CD14-positive monocyte (primary cell): ENCODE results near the gene LSP1. TPM values are rescaled to one million over a fixed set of nuclear protein-coding genes. Genes with fewer than 3 reads are reported as not detected.
"Not testable (repeated sequence)": the region's sequence is repeated elsewhere in the genome, so short reads cannot be mapped to it uniquely, and the experiment has no call there.

Source experiments
- DNase-seq, 3 donors: peaks; one replicate each; pipeline ENCODE4 v3.0.0-alpha.2; 2011 to 2022
- H2AFZ ChIP-seq: 2 replicates; pipeline ENCODE4 v1.6.0; 2012; ENCODE audit warnings: mild to moderate bottlenecking, low read depth, low read length, inconsistent platforms; ENCODE audit not compliant: insufficient read depth, poor library complexity, severe bottlenecking
- H3K27ac ChIP-seq, 2 donors: 1 replicate in 1 of 2; 2 replicates in 1 of 2; pipeline ENCODE4 v1.5.1; 2012 to 2013; ENCODE audit warnings: low read length in 2 of 2, control low read depth in 1 of 2, inconsistent platforms in 1 of 2, low read depth in 1 of 2, mild to moderate bottlenecking in 1 of 2
- H3K27me3 ChIP-seq, 2 donors: one replicate each; pipeline versions ENCODE4 v1.6.0 to v1.6.1; 2011 to 2013; ENCODE audit warnings: low read length in 2 of 2; ENCODE audit not compliant: control insufficient read depth in 2 of 2, insufficient read depth in 2 of 2
- H3K36me3 ChIP-seq, 2 donors: replicated peaks in 1 of 2; 1 replicate in 1 of 2; 2 replicates in 1 of 2; pipeline versions ENCODE4 v1.5.1 to v1.6.1; 2012 to 2013; ENCODE audit warnings: low read length in 2 of 2, control low read depth in 1 of 2, inconsistent platforms in 1 of 2, mild to moderate bottlenecking in 1 of 2; ENCODE audit not compliant: insufficient read depth in 2 of 2, control insufficient read depth in 1 of 2
- H3K4me1 ChIP-seq, 2 donors: 1 replicate in 1 of 2; 2 replicates in 1 of 2; pipeline versions ENCODE4 v1.5.1 to v1.6.1; 2012 to 2013; ENCODE audit warnings: low read length in 2 of 2, control low read depth in 1 of 2, inconsistent platforms in 1 of 2, mild to moderate bottlenecking in 1 of 2, moderate library complexity in 1 of 2; ENCODE audit not compliant: insufficient read depth in 2 of 2, control insufficient read depth in 1 of 2
- H3K4me2 ChIP-seq: replicated peaks from 2 replicates; pipeline ENCODE3; 2012; ENCODE audit warnings: low read length, moderate library complexity, mild to moderate bottlenecking; ENCODE audit not compliant: poor library complexity, severe bottlenecking; ENCODE audit errors: extremely low read depth
- H3K4me3 ChIP-seq, 3 experiments: fragments of 200-600 bp in 1 of 3; sonication (generic) in 1 of 3; replicated peaks in 1 of 3; 1 replicate in 2 of 3; 2 replicates in 1 of 3; pipeline ENCODE4 v1.5.1; 2011 to 2013; ENCODE audit warnings: low read length in 3 of 3, mild to moderate bottlenecking in 3 of 3, control low read depth in 2 of 3, low read depth in 2 of 3, inconsistent platforms in 1 of 3, moderate library complexity in 1 of 3
- H3K79me2 ChIP-seq: 2 replicates; pipeline ENCODE4 v1.6.0; 2012; ENCODE audit warnings: mild to moderate bottlenecking, control low read depth, inconsistent platforms, low read length, moderate library complexity; ENCODE audit not compliant: insufficient read depth
- H3K9ac ChIP-seq: 2 replicates; pipeline ENCODE4 v1.6.0; 2017; ENCODE audit warnings: low read length, mild to moderate bottlenecking; ENCODE audit not compliant: insufficient read depth, poor library complexity, severe bottlenecking
- H3K9me3 ChIP-seq, 2 donors: replicated peaks in 1 of 2; 1 replicate in 1 of 2; 2 replicates in 1 of 2; pipeline versions ENCODE4 v1.5.1 to v1.6.1; 2012 to 2013; ENCODE audit warnings: low read length in 2 of 2, control low read depth in 1 of 2; ENCODE audit not compliant: control insufficient read depth in 1 of 2, insufficient read depth in 1 of 2
- H4K20me1 ChIP-seq: 2 replicates; pipeline ENCODE4 v1.6.0; 2012; ENCODE audit warnings: mild to moderate bottlenecking, low read length, control low read depth, moderate library complexity; ENCODE audit not compliant: insufficient read depth
- H3K27ac Mint-ChIP-seq, 7 donors: one replicate each; pipeline ENCODE4 v1.8.0; 2020; ENCODE audit warnings: mild to moderate bottlenecking in 7 of 7, mixed read lengths in 7 of 7, moderate library complexity in 6 of 7, inconsistent platforms in 2 of 7
- H3K27me3 Mint-ChIP-seq, 3 donors: one replicate each; pipeline ENCODE4 v1.8.0; 2021 to 2022; ENCODE audit warnings: low read depth in 3 of 3, mild to moderate bottlenecking in 3 of 3, mixed read lengths in 3 of 3, moderate library complexity in 3 of 3, inconsistent platforms in 1 of 3
- H3K36me3 Mint-ChIP-seq, 2 donors: one replicate each; pipeline ENCODE4 v1.8.0; 2020; ENCODE audit warnings: mixed read lengths in 2 of 2, inconsistent platforms in 1 of 2, mild to moderate bottlenecking in 1 of 2
- H3K4me1 Mint-ChIP-seq: one replicate; pipeline ENCODE4 v1.8.0; 2020; ENCODE audit warnings: mild to moderate bottlenecking, mixed read lengths
- H3K4me3 Mint-ChIP-seq, 2 donors: one replicate each; pipeline ENCODE4 v1.8.0; 2020; ENCODE audit warnings: mild to moderate bottlenecking in 2 of 2, mixed read lengths in 2 of 2, moderate library complexity in 1 of 2
- H3K9me3 Mint-ChIP-seq, 7 donors: one replicate each; pipeline ENCODE4 v1.8.0; 2020 to 2022; ENCODE audit warnings: mixed read lengths in 7 of 7, mild to moderate bottlenecking in 6 of 7, moderate library complexity in 6 of 7, inconsistent platforms in 2 of 7
- CTCF ChIP-seq: fragments of 200-600 bp; IDR thresholded peaks from one replicate; pipeline ENCODE4 v1.8.0; 2022; ENCODE audit warnings: antibody characterized with exemption, mild to moderate bottlenecking
- WGBS: methylation state at CpG from one replicate; pipeline ENCODE4 v1.1.5; 2013; ENCODE audit warnings: missing lambda C conversion rate; ENCODE audit not compliant: insufficient coverage; 5-methylcytosine and 5-hydroxymethylcytosine counted together
- intact Hi-C, 2 donors: fragments of 100-400 bp; cut with micrococcal nuclease; formaldehyde crosslinking; loops; one replicate each; pipeline versions ENCODE4 v1.15.0 to v1.15.1; 2023
- polyA plus RNA-seq, 3 donors: library from polyadenylated mRNA; depleted of rRNA in 1 of 3; unstranded in 2 of 3; stranded (reverse) in 1 of 3; fragments of 300-500 nt in 2 of 3; fragments of >200 nt in 1 of 3; fragmentation: Illumina TruSeq in 2 of 3; gene quantifications; 1 replicate in 2 of 3; 2 replicates in 1 of 3; pipeline ENCODE4 v1.2.3, GENCODE V29; 2012 to 2021

The LSP1 gene
- polyA plus RNA-seq, 3 donors = 387 to 646 (median 542) TPM

- no peak for TF ChIP-seq CTCF
- Histone ChIP-seq H3K27ac (no peak overlapping the region), H3K4me1 (peaks cover 14 to 15% of the 10 kb centered on the region in 2 donors), H3K4me2 (no peak overlapping the region), H3K4me3 (no peak overlapping the region), H3K79me2 (no peaks in the 10 kb centered on the region), H3K27me3 (peaks cover 43 to 87% of the 10 kb centered on the region in 2 donors), H3K9me3 (peaks cover 26 to 30% of the 10 kb centered on the region in 2 donors), H2AFZ (no peak overlapping the region), H3K36me3 (no peaks in the 10 kb centered on the region), H3K9ac (no peak overlapping the region), H4K20me1 (no peaks in the 10 kb centered on the region)
- intact Hi-C loops = no loop called here
- Mint-ChIP-seq H3K27ac (no peak overlapping the region), H3K9me3 (peaks cover 3 to 52% (median 40%) of the 10 kb centered on the region in 7 donors), H3K36me3 (peaks cover 10 to 14% of the 10 kb centered on the region in 2 donors), H3K4me3 (peak overlapping the region in 1 of 2 donors; percentile 86), H3K4me1 (peaks cover 20% of the 10 kb centered on the region), H3K27me3 (peaks cover 84 to 92% (median 92%) of the 10 kb centered on the region in 3 donors)
- 100% methylated on average over 10 of the region's 15 CpGs for WGBS
- no peak for DNase-seq
Observed at GRCh38 chr11:1812801-1813200, 40.1 kb upstream of the LSP1 start.

- WGBS = 73% methylated on average over 6 of the region's 9 CpGs
- Histone ChIP-seq H3K27me3 (peaks cover 43 to 89% of the 10 kb centered on the region in 2 donors), H3K9me3 (peaks cover 32 to 35% of the 10 kb centered on the region in 2 donors), H3K4me1 (peaks cover 14 to 15% of the 10 kb centered on the region in 2 donors)
- Mint-ChIP-seq H3K27me3 (peaks cover 82 to 90% (median 90%) of the 10 kb centered on the region in 3 donors), H3K4me1 (peaks cover 20% of the 10 kb centered on the region), H3K36me3 (peaks cover 10 to 13% of the 10 kb centered on the region in 2 donors), H3K9me3 (peaks cover 3 to 51% (median 39%) of the 10 kb centered on the region in 7 donors), H3K4me3 (peak overlapping the region in 1 of 2 donors; percentile 86)
- H3K27ac ChIP-seq, H3K27ac Mint-ChIP-seq, intact Hi-C loops, H3K36me3 ChIP-seq, H3K9ac ChIP-seq, H3K4me3 ChIP-seq, H3K79me2 ChIP-seq, H4K20me1 ChIP-seq, DNase-seq, H3K4me2 ChIP-seq, H2AFZ ChIP-seq: not testable (repeated sequence)
Observed at GRCh38 chr11:1813356-1813755, 39.5 kb upstream of the LSP1 start.
